DMS114 treated with DMSO at 0.1 percent for 48 hours (cell line): ENCODE results near the gene GRIFIN.

Experiments
- DNase-seq: peaks from one replicate; lab custom pipeline; 2025; ENCODE audit not compliant: unreplicated experiment; lab: John Stamatoyannopoulos, UW

GRIFIN gene

GRCh38 chr7:2513702-2514101 is 37.5 kb upstream of the GRIFIN start:
- no peak for DNase-seq

- no peak for DNase-seq
These were observed 36.5 kb upstream of the GRIFIN start for GRCh38 chr7:2512713-2513112.

GRCh38 chr7:2512179-2512661 is 36.0 kb upstream of the GRIFIN start:
- no peak for DNase-seq

- no peak for DNase-seq
These were observed 35.6 kb upstream of the GRIFIN start for GRCh38 chr7:2511769-2512168.

- DNase-seq: no peak
These were observed 34.9 kb upstream of the GRIFIN start for GRCh38 chr7:2510909-2511768.

- no peak for DNase-seq
These were observed 34.1 kb upstream of the GRIFIN start for GRCh38 chr7:2510130-2510776.

GRCh38 chr7:2509298-2509906 is 33.2 kb upstream of the GRIFIN start:
- no peak for DNase-seq

- DNase-seq: no peak
These were observed 32.4 kb upstream of the GRIFIN start for GRCh38 chr7:2508327-2509215.

- DNase-seq: no peak
These were observed 31.7 kb upstream of the GRIFIN start for GRCh38 chr7:2507917-2508306.

- DNase-seq: no peak
These were observed 31.2 kb upstream of the GRIFIN start for GRCh38 chr7:2507208-2507916.

GRCh38 chr7:2505401-2505800 is 29.2 kb upstream of the GRIFIN start:
- no peak for DNase-seq

GRCh38 chr7:2504889-2505375 is 28.7 kb upstream of the GRIFIN start:
- no peak for DNase-seq

GRCh38 chr7:2504128-2504888 is 28.1 kb upstream of the GRIFIN start:
- no peak for DNase-seq

GRCh38 chr7:2503056-2503941 is 27.1 kb upstream of the GRIFIN start:
- DNase-seq: no peak

- DNase-seq: no peak
These were observed 26.4 kb upstream of the GRIFIN start for GRCh38 chr7:2502647-2502966.

GRCh38 chr7:2501947-2502646 is 25.9 kb upstream of the GRIFIN start:
- no peak for DNase-seq

- DNase-seq: no peak
These were observed 24.5 kb upstream of the GRIFIN start for GRCh38 chr7:2500701-2501100.
